Dedifferentiated amniotic fluid mesenchymal stem cell (primary cell): ENCODE data around the gene SCTR.

ENCODE experiments used
- DNase-seq: peaks from one replicate; pipeline ENCODE4 v3.0.0-alpha.2; 2016; ENCODE audit errors: extremely low spot score

SCTR gene

DNA sequence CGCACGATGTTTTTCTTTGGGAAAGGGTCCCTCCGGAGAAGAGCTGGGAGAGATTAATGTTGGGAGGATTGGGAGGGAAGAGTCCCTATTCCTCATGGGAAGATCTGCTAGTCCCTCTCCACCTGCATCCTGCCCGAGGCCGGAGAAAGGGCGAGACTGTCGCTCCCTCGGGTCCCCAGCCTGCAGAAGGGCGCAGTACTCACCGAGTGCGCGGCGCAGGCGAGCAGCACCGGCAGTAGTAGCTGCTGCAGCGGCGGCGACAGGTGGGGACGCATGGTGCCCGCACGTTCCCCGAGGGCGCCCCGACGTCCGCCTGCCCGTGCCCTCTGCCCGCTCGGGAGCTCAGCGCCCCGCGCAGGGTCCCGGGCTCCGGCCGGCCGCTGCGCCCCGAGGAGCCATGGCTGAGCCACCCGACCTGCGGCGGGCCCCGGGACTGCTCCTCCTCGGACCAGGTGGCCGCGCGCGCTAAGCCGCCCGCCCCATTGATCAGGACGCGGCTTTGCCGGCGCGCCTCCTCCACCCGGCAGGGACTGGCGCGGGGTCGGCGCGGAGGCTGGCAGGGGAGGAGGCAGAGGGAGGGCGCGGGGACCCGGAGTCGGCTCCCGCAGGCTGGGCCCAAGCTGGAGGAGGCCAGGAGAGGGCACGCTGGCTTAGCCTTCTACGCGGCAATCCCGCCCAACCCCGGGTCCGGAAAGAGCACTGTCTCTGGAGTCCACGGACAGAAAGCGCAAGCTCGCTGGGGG is at the start of gene SCTR:
Gene SCTR (minus strand): TSS at position 532 of the 743 bp plus-strand sequence. CDS start 257 bp downstream, at position 275.
- DNase-seq = no peak

DNA sequence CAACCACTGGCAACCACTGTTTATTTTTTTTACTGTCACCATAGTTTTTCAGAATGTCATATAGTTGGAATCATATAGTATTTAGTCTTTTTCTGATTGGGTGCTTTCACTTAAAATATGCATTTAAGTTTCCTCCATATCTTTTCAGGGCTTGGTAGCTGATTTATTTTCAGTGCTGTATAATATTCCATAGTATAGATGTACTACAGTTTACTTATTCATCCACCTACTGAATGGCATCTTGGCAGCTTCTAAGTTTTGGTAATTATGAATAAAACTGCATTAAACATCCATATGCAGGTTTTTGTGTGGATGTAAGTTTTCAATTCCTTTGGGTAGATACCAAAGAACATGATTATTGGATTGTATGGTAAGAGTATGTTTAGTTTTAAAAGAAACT is 43.0 kb upstream of the SCTR start:
- no peak for DNase-seq

DNA sequence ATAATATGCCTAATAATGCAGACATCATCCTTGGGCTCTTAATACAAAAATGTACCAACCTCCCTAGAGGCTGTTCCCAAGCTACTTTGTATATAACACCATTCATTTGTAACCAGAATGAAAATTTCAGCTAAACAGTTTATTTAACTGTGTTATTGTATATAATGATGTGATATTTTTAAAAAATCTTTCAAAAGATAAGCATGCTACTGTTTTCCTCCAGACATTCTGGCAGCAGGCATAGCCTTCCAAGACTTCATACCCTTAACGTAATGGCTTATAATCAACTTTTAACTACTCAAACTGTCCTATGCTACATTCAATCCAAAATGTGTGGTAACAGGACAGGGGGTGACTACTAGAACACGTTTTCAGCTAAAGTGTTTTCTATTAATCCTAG is 41.2 kb upstream of the SCTR start:
- DNase-seq = no peak

GRCh38 chr2:119553687-119554344 is 29.5 kb upstream of the SCTR start:
- no peak for DNase-seq

GRCh38 chr2:119552902-119553301 is 28.6 kb upstream of the SCTR start:
- DNase-seq = no peak

GRCh38 chr2:119550856-119551255 is 26.6 kb upstream of the SCTR start:
- no peak for DNase-seq

DNA sequence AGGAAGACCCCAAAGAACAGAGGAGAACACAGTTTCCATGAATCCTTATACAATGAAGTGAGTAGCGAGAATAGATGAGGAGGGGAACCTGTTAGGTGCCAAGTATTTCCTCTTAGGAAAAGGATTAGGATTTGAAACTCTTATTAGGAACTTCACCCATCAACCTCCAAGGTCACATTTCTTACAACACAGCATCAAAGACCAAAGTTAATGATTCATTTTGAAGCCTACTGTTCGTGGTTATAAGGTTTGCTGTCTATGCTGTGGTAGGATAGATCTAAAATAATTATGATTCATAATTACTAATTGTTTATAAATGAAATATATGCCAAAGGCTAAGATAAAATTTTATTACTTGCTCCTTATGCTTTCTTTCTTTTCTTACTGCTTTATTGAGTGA is 26.1 kb upstream of the SCTR start:
- no peak for DNase-seq

GRCh38 chr2:119549241-119549640 is 25.0 kb upstream of the SCTR start:
- DNase-seq = no peak

- no peak for DNase-seq
Measured at GRCh38 chr2:119548516-119549120, 24.3 kb upstream of the SCTR start.

DNA sequence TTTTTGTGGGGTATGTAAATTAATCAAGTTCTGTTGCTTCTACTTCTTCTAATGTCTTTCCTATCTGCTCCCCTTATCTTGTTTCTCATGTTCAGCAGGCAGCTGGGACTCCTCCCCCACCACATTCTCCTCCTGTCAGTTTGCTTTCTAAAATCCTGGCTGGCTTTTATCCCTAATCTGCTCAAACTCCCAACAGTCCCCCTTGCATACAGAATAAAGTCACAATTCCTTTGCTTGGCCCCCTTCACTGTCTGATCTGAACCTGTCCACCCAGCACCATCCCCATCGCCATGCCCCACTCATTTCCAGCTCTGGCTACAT is 22.1 kb upstream of the SCTR start:
- DNase-seq = no peak

DNA sequence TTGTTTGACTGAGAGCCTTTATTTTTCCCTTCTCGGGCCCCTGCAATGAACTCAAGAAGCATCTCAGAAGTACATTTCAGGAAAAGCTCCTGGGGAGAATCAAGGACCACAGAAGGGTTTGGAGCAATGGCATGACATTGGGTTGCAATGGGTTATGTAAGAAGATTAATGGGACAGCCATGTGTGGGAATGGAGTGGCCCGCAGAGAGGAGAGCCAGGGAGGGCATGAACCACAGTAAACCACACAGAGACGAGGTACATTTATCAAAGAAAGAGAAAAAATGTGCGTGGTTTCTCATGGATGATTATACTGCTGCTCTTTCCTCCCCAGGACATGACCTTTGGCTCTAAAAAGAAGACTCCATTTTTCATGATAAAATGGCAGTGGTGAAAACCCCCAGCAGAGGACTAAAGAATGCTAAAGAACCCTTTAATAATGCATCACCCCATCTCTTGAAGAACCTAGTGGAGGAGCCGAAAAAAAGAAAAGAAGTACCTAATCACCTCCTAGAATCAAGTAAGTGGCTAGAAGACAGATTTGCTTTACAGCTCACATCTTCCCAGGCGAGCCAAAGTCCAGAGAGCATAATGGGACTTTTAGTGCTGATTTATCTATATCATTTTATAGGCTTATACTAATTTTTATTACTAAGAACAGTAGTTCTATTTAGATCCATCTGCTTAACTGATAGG is 21.6 kb upstream of the SCTR start:
- no peak for DNase-seq

DNA sequence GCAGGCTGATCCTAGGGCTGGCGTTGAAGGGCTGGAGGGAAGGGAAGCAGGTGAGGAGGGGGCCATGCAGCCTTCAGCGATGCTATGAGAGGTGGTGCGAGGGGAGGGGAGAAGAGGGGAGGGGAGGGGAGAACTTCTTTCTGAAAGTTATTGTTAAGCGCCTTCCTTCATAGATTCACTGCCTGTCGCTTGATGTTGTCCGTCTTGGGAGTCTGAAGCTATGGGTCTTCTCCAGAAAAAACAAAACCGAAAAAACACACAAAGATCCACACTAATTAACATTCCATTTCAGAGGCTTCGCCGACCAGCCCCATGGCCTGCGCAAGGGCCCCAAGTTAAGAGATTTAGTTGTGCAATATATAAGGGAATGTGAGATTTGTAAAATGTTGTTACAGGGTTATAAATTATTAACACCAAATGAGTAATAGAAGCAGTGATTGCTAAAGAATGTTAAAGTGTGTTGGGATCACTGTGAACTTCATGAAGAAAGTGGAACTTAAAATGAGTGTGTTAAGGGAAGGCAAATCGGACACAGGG is 20.7 kb upstream of the SCTR start:
- no peak for DNase-seq

DNA sequence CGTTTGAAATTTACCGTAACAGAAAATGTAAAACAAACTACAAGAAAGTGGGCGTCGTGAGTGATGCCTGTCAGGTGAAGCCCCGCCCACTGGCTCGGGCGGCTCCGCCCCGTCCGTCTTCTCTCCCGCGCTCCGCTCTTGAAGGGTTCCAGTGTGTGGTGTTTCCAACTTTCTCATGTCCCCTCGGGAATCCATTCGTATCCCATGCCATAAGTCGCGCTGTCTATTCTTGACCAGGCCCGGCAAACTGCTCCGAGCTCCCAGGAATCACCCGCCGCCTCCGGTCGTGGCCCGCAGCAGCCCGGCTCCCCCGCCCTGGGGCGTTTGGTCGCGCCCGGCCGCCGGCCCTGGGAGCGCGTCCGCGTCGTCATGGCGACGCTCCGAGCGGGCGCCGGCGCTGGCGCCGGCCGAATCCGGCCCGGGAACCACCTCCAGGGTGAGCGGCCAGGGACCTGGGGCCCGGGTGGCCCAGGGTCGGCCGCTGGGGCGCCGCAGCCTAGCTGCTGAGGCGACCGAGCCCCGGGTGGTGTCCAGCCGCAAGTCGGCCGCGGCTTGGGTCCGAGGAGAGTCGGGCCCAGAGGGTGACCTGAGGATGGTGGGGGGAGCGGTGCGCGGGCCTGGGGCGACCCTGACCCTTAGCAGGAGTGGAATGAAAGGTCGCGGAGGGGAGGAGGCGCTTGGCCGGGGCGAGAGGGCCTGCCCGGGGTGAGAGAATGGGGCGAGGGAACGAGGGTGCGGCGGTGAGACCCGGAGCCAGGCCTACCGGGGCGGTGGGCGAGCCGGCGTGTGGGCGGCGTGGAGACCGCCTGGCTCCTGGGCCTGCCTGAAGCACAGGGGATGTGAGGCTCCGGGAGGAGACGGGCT is 20.0 kb upstream of the SCTR start, which contains the start of gene CFAP221:
Gene CFAP221 (plus strand): TSS at position 375 of the 864 bp plus-strand sequence. CDS start 1,683 bp downstream, outside the sequence.
- no peak for DNase-seq

GRCh38 chr2:119541476-119541875 is 17.2 kb upstream of the SCTR start:
- no peak for DNase-seq

GRCh38 chr2:119537792-119538191 is 13.5 kb upstream of the SCTR start:
- DNase-seq = no peak

DNA sequence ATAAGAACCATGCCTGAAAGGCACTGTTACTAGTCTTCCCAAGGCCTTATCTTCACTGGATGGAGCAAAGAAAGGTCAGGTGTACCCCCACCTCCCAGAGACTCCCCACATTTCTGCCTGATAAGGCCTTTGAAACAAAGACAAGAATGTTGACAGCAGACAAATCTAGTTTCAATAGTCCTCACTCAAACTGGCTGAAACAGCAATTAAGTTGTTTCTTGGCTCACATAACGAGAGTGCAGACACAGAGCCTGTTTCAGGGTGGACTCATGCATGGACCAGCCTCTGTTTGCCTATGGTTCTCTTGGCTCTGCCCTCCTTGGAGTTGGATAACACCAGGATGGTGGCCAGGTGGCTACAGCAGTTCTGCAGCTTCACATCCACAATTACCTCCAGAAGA is 12.4 kb upstream of the SCTR start:
- no peak for DNase-seq

- DNase-seq = no peak
Measured at GRCh38 chr2:119536211-119536610, 11.9 kb upstream of the SCTR start.

- no peak for DNase-seq
Measured at GRCh38 chr2:119533560-119533959, 9.3 kb upstream of the SCTR start.

- no peak for DNase-seq
Measured at GRCh38 chr2:119531292-119531691, 7.0 kb upstream of the SCTR start.

- DNase-seq = no peak
Measured at GRCh38 chr2:119527999-119528398, 3.7 kb upstream of the SCTR start.

- no peak for DNase-seq
Measured at GRCh38 chr2:119525614-119526013, 1.3 kb upstream of the SCTR start.
